Anterior cingulate cortex (tissue), 58 donors: ENCODE measurements around the gene RP2.

Experiments used
- DNase-seq, 58 donors: peaks; one replicate each; lab custom pipeline; 2025; lab: John Stamatoyannopoulos, UW

The RP2 gene

GRCh38 chrX:46913667-46914066 lies 76.8 kb downstream of the RP2 start:
- no peak for DNase-seq

GRCh38 chrX:46916273-46916672 lies 79.4 kb downstream of the RP2 start:
- DNase-seq: no peak

GRCh38 chrX:46917622-46918021 lies 80.8 kb downstream of the RP2 start:
- no peak for DNase-seq

- DNase-seq: no peak
Observed at GRCh38 chrX:46918434-46918833, 81.6 kb downstream of the RP2 start.

- no peak for DNase-seq
Observed at GRCh38 chrX:46920235-46920634, 83.4 kb downstream of the RP2 start.

- DNase-seq: no peak
Observed at GRCh38 chrX:46922611-46923010, 85.8 kb downstream of the RP2 start.

GRCh38 chrX:46927718-46928117 lies 90.9 kb downstream of the RP2 start:
- no peak for DNase-seq

GRCh38 chrX:46929439-46930261 lies 92.8 kb downstream of the RP2 start:
- no peak for DNase-seq
